Naive thymus-derived CD4-positive, alpha-beta T cell (primary cell): ENCODE data around the gene NEMP2. TPM values are rescaled to one million over a fixed set of nuclear protein-coding genes. Genes with fewer than 3 reads are reported as not detected.

Experiments
- ATAC-seq: fragments of 150-1000 bp; cut with Tn5 transposase; 2 replicates; pipeline ENCODE4 v1.10.0; 2021; ENCODE audit warnings: mild to moderate bottlenecking, moderate library complexity
- CTCF ChIA-PET: fragments of 350-600 bp; sonication (Branson Sonifier 250); formaldehyde crosslinking; loops from one replicate; lab custom pipeline; 2021; ENCODE audit warnings: antibody characterized with exemption; lab: Charles Lee
- POLR2A ChIA-PET: fragments of 350-600 bp; sonication (Branson Sonifier 250); formaldehyde crosslinking; loops from one replicate; lab custom pipeline; 2021; ENCODE audit warnings: antibody characterized with exemption, inconsistent platforms; lab: Charles Lee
- DNase-seq, 9 donors: peaks; one replicate each; pipeline versions ENCODE4 v3.0.0 to v3.0.0-alpha.2; 2020 to 2022; ENCODE audit warnings: mixed read lengths in 1 of 9
- H3K27ac ChIP-seq: one replicate; pipeline ENCODE4 v1.7.0; 2013; ENCODE audit warnings: mild to moderate bottlenecking, low read depth, low read length, moderate library complexity
- H3K27me3 ChIP-seq, 2 donors: one replicate each; pipeline ENCODE4 v1.7.0; 2013; ENCODE audit warnings: low read length in 2 of 2, mild to moderate bottlenecking in 2 of 2, moderate library complexity in 2 of 2; ENCODE audit not compliant: control insufficient read depth in 2 of 2, insufficient read depth in 2 of 2
- H3K36me3 ChIP-seq, 3 experiments: 1 replicate in 2 of 3; 2 replicates in 1 of 3; pipeline ENCODE4 v1.7.0; 2013; ENCODE audit warnings: low read length in 3 of 3, mild to moderate bottlenecking in 3 of 3, moderate library complexity in 1 of 3; ENCODE audit not compliant: insufficient read depth in 3 of 3, control insufficient read depth in 2 of 3
- H3K4me1 ChIP-seq, 2 donors: one replicate each; pipeline ENCODE4 v1.7.0; 2013; ENCODE audit warnings: low read length in 2 of 2, mild to moderate bottlenecking in 2 of 2, moderate library complexity in 1 of 2; ENCODE audit not compliant: control insufficient read depth in 2 of 2, insufficient read depth in 2 of 2
- H3K4me3 ChIP-seq: 2 replicates; pipeline ENCODE4 v1.7.0; 2013; ENCODE audit warnings: mild to moderate bottlenecking, low read length
- H3K9me3 ChIP-seq, 3 experiments: 1 replicate in 2 of 3; 2 replicates in 1 of 3; pipeline ENCODE4 v1.7.0; 2013; ENCODE audit warnings: low read length in 3 of 3; ENCODE audit not compliant: control insufficient read depth in 2 of 3
- H3K27ac Mint-ChIP-seq, 9 donors: one replicate each; pipeline ENCODE4 v1.8.0; 2020 to 2022; ENCODE audit warnings: mixed read lengths in 9 of 9, mild to moderate bottlenecking in 8 of 9, moderate library complexity in 5 of 9, inconsistent platforms in 2 of 9
- H3K27me3 Mint-ChIP-seq, 5 donors: one replicate each; pipeline ENCODE4 v1.8.0; 2021 to 2022; ENCODE audit warnings: mixed read lengths in 5 of 5, mild to moderate bottlenecking in 1 of 5
- H3K36me3 Mint-ChIP-seq, 5 donors: one replicate each; pipeline ENCODE4 v1.8.0; 2020 to 2022; ENCODE audit warnings: mixed read lengths in 5 of 5, mild to moderate bottlenecking in 3 of 5, inconsistent platforms in 1 of 5
- H3K4me1 Mint-ChIP-seq, 7 donors: one replicate each; pipeline ENCODE4 v1.8.0; 2020 to 2022; ENCODE audit warnings: mixed read lengths in 7 of 7, mild to moderate bottlenecking in 3 of 7, inconsistent platforms in 1 of 7
- H3K4me3 Mint-ChIP-seq, 10 donors: one replicate each; pipeline ENCODE4 v1.8.0; 2020 to 2022; ENCODE audit warnings: mild to moderate bottlenecking in 10 of 10, mixed read lengths in 10 of 10, moderate library complexity in 6 of 10, inconsistent platforms in 2 of 10
- H3K9me3 Mint-ChIP-seq, 11 donors: one replicate each; pipeline ENCODE4 v1.8.0; 2020 to 2022; ENCODE audit warnings: mixed read lengths in 11 of 11, mild to moderate bottlenecking in 4 of 11, inconsistent platforms in 1 of 11, moderate library complexity in 1 of 11
- intact Hi-C, 2 donors: fragments of 100-400 bp; cut with micrococcal nuclease; formaldehyde crosslinking; loops; one replicate each; pipeline ENCODE4 v1.15.1; 2023
- polyA plus RNA-seq, 2 donors: library from polyadenylated mRNA; unstranded; fragments of 300-500 nt; fragmentation: Illumina TruSeq; gene quantifications; one replicate each; pipeline ENCODE4 v1.2.3, GENCODE V29; 2021
- total RNA-seq, 6 experiments: library from RNA in 5 of 6; stranded (reverse) in 5 of 6; gene quantifications; 1 replicate in 5 of 6; 2 replicates in 1 of 6; pipeline ENCODE4 v1.2.3 and lab custom pipeline; 2021 to 2026

Gene NEMP2
- total and polyA plus RNA-seq, 7 experiments from 2014 or later, result 10.0 to 30.8 (median 17.3) TPM

GRCh38 chr2:190478572-190479195, 55.8 kb downstream of the NEMP2 start:
- POLR2A ChIA-PET, result interaction anchor here (0.6 to 0.9 kb wide), 2 partner anchors 65 to 451 kb away, joined by 5 to 6 read pairs; no protein-coding TSS in a partner anchor
- peaks cover 0 to 38% (median 14%) of the 10 kb centered on the region in 5 donors for H3K36me3 Mint-ChIP-seq
- intact Hi-C loops, result no loop called here
- peaks cover 0 to 34% (median 28%) of the 10 kb centered on the region in 7 donors for H3K4me1 Mint-ChIP-seq
- Histone ChIP-seq H3K36me3 (no peaks in the 10 kb centered on the region), H3K4me1 (no peaks in the 10 kb centered on the region), H3K27ac (no peak overlapping the region), H3K4me3 (no peak overlapping the region), H3K27me3 (no peaks in the 10 kb centered on the region), H3K9me3 (no peaks in the 10 kb centered on the region)
- CTCF ChIA-PET, result interaction anchor here (1.0 kb wide), 1 partner anchor 19 kb away, joined by 3 read pairs; no protein-coding TSS in a partner anchor
- H3K9me3 Mint-ChIP-seq, result peaks cover 0 to 3% (median 0%) of the 10 kb centered on the region in 11 donors
- DNase-seq, result no peak
- no peak overlapping the region for H3K4me3 Mint-ChIP-seq
- peak overlapping the region in 6 of 9 donors; percentile 14 to 81 (median 56) for H3K27ac Mint-ChIP-seq
- ATAC-seq, result no peak
- no peaks in the 10 kb centered on the region for H3K27me3 Mint-ChIP-seq

GRCh38 chr2:190477661-190478454, 56.7 kb downstream of the NEMP2 start:
- Mint-ChIP-seq H3K9me3 (peaks cover 0 to 7% (median 0%) of the 10 kb centered on the region in 11 donors), H3K27ac (peak overlapping the region in 5 of 9 donors; percentile 6 to 84 (median 57)), H3K36me3 (peaks cover 0 to 38% (median 11%) of the 10 kb centered on the region in 5 donors), H3K4me3 (peak overlapping the region in 1 of 10 donors; percentile 51), H3K4me1 (peaks cover 0 to 34% (median 23%) of the 10 kb centered on the region in 7 donors), H3K27me3 (no peaks in the 10 kb centered on the region)
- Histone ChIP-seq H3K27ac (no peak overlapping the region), H3K4me3 (no peak overlapping the region), H3K4me1 (no peaks in the 10 kb centered on the region), H3K36me3 (no peaks in the 10 kb centered on the region), H3K27me3 (no peaks in the 10 kb centered on the region), H3K9me3 (no peaks in the 10 kb centered on the region)
- ATAC-seq (no peak), DNase-seq (no peak)
- intact Hi-C loops, result no loop called here
- POLR2A ChIA-PET, result interaction anchor here (0.5 to 0.7 kb wide), 3 partner anchors 55 to 452 kb away, joined by 3 to 5 read pairs (median 3); no protein-coding TSS in a partner anchor
- CTCF ChIA-PET, result interaction anchor here (1.0 kb wide), 1 partner anchor 19 kb away, joined by 3 read pairs; no protein-coding TSS in a partner anchor

- Histone ChIP-seq H3K36me3 (peaks cover 0 to 8% (median 4%) of the 10 kb centered on the region in 3 experiments), H3K4me1 (peaks cover 7 to 23% of the 10 kb centered on the region in 2 donors), H3K27ac (no peak overlapping the region), H3K27me3 (no peaks in the 10 kb centered on the region), H3K9me3 (no peaks in the 10 kb centered on the region), H3K4me3 (no peak overlapping the region)
- H3K4me1 Mint-ChIP-seq, result peaks cover 15 to 58% (median 47%) of the 10 kb centered on the region in 7 donors
- no peak for DNase-seq
- H3K4me3 Mint-ChIP-seq, result no peak overlapping the region
- H3K9me3 Mint-ChIP-seq, result peaks cover 0 to 12% (median 0%) of the 10 kb centered on the region in 11 donors
- ChIA-PET CTCF (interaction anchor here (0.6 kb wide), 1 partner anchor 10 kb away, joined by 3 read pairs; no protein-coding TSS in a partner anchor), POLR2A (interaction anchor here (0.6 to 1.6 kb wide), 2 partner anchors 12 to 542 kb away, joined by 3 to 4 read pairs; no protein-coding TSS in a partner anchor)
- H3K36me3 Mint-ChIP-seq, result peaks cover 6 to 62% (median 19%) of the 10 kb centered on the region in 5 donors
- peak overlapping the region in 4 of 9 donors; percentile 9 to 68 (median 44) for H3K27ac Mint-ChIP-seq
- intact Hi-C loops, result no loop called here
- ATAC-seq, result no peak
- H3K27me3 Mint-ChIP-seq, result no peaks in the 10 kb centered on the region
These were observed 64.2 kb downstream of the NEMP2 start for GRCh38 chr2:190470256-190470826.

- H3K36me3 ChIP-seq, result peaks cover 0 to 8% (median 4%) of the 10 kb centered on the region in 3 experiments
- H3K4me1 Mint-ChIP-seq, result peaks cover 20 to 63% (median 52%) of the 10 kb centered on the region in 7 donors
- H3K4me3 ChIP-seq, result no peak overlapping the region
- no peak overlapping the region for H3K27ac ChIP-seq
- peak overlapping the region in 1 of 10 donors; percentile 14 for H3K4me3 Mint-ChIP-seq
- peak; percentile 73 for ATAC-seq
- H3K9me3 ChIP-seq, result no peaks in the 10 kb centered on the region
- intact Hi-C loops, result no loop called here
- H3K36me3 Mint-ChIP-seq, result peaks cover 6 to 62% (median 22%) of the 10 kb centered on the region in 5 donors
- H3K9me3 Mint-ChIP-seq, result peaks cover 0 to 12% (median 0%) of the 10 kb centered on the region in 11 donors
- ChIA-PET CTCF (interaction anchor here (0.6 kb wide), 1 partner anchor 10 kb away, joined by 3 read pairs; no protein-coding TSS in a partner anchor), POLR2A (interaction anchor here (0.6 to 1.6 kb wide), 2 partner anchors 11 to 543 kb away, joined by 3 to 4 read pairs; no protein-coding TSS in a partner anchor)
- no peak for DNase-seq
- no peaks in the 10 kb centered on the region for H3K27me3 Mint-ChIP-seq
- H3K4me1 ChIP-seq, result peaks cover 7 to 23% of the 10 kb centered on the region in 2 donors
- H3K27ac Mint-ChIP-seq, result peak overlapping the region in 2 of 9 donors; percentile 68 to 86
- no peaks in the 10 kb centered on the region for H3K27me3 ChIP-seq
These were observed 64.8 kb downstream of the NEMP2 start for GRCh38 chr2:190469771-190470170.

- CTCF ChIA-PET, result no interaction called here
- Histone ChIP-seq H3K27me3 (no peaks in the 10 kb centered on the region), H3K4me1 (peaks cover 7 to 28% of the 10 kb centered on the region in 2 donors), H3K27ac (no peak overlapping the region), H3K4me3 (no peak overlapping the region), H3K9me3 (no peaks in the 10 kb centered on the region), H3K36me3 (peaks cover 0 to 8% (median 4%) of the 10 kb centered on the region in 3 experiments)
- peak overlapping the region in 6 of 9 donors; percentile 15 to 73 (median 21) for H3K27ac Mint-ChIP-seq
- peaks cover 6 to 66% (median 22%) of the 10 kb centered on the region in 5 donors for H3K36me3 Mint-ChIP-seq
- H3K4me1 Mint-ChIP-seq, result peaks cover 25 to 71% (median 60%) of the 10 kb centered on the region in 7 donors
- intact Hi-C loops, result no loop called here
- POLR2A ChIA-PET, result no interaction called here
- H3K9me3 Mint-ChIP-seq, result peaks cover 0 to 12% (median 0%) of the 10 kb centered on the region in 11 donors
- no peaks in the 10 kb centered on the region for H3K27me3 Mint-ChIP-seq
- ATAC-seq (peak; percentile 26), DNase-seq (no peak)
- H3K4me3 Mint-ChIP-seq, result peak overlapping the region in 2 of 10 donors; percentile 2
These were observed 65.5 kb downstream of the NEMP2 start for GRCh38 chr2:190468814-190469569.
